GM21381 (cell line): ENCODE results near the gene MOB3B.

Source experiments
- ATAC-seq: cut with Tn5 transposase; IDR thresholded peaks from one replicate; pipeline ENCODE4 v1.9.1; 2021; ENCODE audit warnings: mild to moderate bottlenecking, moderate library complexity; ENCODE audit not compliant: unreplicated experiment

MOB3B gene

DNA sequence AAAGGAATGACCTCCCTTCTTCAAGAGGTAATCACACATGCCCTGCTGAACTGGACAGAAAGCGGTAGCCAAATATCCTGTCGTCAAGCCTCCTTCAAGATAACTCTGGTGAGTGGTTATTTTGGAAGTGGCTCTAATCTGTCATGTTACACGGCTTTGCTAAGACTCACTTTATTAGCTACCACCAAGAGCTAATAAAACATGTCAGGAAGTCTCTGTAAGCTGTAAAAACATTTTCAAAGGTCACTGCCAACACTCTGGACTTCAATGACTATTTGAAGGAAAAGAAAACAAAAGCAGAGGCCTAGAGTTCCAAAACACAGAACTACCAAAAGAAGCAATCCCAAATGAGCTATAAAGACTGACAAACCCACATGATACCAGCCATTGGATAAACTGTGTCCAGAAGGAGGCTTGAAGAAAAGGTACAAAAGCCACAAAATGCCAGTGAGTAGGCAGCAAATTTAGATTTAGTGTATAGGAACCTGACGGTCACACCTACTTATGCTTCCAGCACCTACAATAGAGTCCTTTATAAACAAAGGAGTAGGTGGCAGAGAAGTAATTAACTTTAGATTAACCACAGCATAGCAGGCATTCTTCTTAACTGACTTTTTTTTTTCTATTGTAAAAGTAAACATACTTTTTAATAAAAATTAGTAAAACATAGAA lies 135.3 kb downstream of the MOB3B start:
- no peak for ATAC-seq

DNA sequence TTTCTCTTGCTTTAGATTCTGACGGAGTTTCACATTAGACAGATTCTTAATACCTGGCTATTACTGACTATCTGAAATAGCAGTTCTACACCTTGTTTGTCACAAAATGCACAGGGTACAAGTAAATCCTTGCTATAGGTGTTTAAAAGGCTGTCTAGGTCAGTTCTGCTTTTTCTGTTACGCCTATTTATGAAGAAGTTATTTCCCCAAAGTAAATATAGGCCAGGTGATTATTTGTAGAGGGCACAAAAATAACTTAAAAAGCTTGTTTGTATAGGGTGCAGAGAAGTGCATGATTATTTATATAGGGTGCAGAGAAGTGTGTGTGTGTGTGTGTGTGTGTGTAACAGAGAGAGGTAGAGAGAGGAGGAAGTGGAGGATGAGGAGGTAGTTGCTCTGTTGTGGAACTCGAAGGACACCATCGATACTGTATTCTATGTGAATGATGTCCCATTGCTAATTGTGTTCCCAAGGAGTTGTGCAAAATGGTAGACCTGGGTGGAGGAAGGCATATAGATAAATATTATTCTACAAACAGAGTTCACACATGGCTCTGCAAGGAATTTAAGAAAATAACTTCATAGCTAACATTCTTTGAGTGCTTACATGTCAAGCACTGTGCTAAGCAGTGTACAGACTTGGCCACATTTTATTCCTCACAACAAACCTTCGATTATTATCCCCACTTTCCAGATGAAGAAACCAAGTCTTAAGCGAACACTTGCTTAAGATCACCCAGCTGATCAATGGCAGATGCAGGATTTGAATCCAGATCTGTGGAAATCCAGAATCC lies 136.4 kb downstream of the MOB3B start:
- ATAC-seq = no peak

DNA sequence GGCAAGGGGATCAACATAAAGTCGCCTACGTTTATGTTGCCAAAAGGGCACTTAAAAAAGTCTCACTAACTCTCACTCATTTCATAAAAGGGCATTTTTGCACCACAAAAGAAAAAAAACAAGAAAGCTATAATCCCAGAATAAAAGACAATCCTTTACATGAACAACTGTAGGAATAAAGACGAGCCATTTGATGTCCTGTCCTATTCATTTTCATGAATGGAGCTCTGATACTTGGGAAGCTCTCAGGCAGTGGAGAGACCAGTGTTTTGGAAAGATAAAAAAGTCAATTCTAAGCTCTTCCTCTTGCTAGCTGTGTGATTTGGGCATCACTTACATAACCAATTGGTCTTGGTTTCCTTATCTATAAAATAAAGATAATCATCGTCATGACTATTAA lies 137.2 kb downstream of the MOB3B start:
- ATAC-seq = no peak

DNA sequence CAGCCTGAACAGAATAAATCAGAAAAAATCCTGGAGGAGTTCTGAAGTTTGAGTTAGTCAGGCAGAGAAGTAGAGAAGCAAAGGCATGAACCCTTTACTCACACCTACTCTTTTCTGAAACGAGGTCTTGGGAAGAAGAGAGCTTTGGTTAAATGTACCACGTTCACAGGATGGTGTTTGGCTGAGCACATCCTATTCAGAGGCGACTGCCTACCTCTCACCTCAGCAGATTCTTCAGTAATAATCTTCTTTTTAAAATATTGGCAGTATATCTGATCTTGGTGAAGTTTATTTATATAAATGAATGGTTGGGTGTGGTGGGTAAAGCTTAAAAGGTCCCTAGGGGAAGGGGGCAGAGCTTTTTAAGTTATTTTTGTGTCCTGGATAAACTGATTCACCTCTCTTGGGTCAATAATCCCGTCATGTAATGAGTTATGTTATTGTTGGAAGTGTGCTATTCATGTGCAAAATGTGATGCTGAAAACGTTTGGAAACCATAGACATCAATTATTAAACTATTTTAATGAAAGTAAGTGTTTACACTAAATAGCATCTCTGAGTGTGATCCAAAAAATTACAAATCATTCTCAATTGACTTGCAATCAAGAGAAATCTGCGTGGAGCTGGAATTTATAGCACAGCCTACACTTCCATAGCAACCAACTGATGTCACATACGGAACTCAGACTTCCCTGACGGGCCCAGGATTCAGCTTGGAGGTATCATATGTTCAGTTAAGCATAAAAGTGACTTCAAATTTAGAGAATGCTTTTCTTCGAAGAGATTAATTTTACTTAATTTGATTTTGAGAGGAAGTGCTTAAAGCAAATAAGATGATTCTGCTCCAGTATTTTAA lies 138.3 kb downstream of the MOB3B start:
- no peak for ATAC-seq

DNA sequence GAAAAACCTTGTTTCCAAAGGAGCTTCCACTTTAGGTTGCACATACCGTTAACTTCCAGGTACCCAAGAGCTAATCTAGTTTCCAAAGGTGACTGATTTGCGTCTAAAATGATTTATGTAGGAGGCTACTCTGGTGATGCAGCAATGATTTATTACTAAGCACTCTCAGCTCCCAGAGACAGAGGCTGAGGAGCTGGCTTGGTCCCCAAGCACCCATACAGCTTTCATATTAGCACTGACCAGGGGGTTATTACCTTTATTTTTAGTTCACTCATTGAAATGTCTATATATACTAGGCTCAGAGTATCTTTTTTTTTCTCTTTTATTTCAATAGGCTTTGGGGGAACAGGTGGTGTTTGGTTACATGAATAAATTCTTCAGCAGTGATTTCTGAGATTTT lies 141.5 kb downstream of the MOB3B start:
- no peak for ATAC-seq

DNA sequence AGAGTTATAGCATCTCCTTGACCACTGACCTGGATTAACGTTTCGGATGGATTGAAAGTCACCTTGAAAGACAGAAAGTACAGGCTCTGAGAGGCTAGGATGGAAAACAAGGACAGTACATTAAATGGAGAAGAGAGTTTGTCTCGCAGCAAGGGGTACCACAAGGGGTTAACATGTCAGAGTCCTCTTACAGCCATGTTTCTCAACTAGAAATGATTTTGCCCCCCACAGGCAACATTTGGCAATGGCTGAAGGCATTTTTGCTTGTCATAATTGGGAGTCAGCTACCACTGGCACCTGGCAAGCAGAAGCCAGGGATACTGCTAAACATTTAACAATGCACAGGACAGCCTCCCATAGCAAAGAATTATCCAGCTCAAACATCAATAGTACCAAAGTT lies 141.9 kb downstream of the MOB3B start:
- no peak for ATAC-seq

DNA sequence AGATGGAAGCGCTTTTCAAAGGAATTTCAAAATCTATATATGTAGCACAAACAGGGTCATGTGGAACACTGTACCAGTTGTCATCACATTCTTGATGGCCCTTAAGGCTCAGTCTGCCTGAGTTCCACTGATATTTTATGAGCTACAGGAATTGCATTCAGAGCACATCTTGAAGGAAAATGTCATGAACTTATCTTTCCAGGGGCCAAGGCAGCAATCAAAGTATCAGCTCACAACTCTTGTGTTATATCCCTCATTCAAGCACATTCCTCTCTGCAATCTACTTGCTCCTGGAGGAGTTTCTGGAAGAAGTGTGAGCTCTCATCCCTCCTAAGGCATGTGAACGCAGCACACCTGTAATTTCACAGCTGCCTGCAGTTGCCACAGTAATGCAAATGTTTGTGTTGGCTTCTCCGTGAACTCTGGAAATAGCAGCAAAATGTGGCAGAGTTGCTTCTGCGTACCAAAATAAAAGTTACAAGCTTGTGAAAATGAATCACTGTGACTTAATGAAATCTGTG lies 143.0 kb downstream of the MOB3B start:
- ATAC-seq = no peak

DNA sequence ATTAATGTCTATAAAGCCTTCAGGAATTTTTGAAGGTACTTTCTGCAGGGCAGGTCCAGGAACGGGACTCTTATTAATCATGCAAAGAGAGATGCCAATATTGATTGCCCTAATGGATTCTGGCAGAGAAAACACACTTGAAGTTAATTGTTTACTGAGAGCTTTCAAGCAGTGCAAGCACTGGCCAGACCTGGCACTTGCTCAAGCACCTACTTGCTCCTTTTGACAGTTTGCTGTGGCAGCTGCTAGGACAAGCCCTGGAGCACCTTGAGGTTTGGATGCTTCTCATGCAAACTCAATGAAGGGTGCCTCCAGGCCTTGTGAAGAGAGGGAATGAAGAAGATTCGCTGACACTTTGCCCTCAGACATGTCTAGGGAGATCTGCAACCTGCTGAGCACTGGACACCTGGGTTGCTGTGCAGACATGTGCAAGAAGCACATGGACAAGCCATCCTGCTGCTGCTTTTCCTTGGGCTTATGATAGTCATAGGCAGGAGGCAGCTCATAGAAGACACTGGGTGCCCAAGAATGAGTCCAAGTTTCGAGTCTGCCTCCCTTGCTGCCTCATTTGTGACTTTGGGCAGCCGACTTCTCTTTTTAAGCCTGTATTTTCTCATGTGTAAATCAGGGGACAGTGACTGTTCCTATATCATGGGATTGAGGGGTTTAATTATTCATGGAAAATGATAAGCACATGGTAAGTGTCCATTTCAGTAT lies 143.8 kb downstream of the MOB3B start:
- ATAC-seq = no peak

DNA sequence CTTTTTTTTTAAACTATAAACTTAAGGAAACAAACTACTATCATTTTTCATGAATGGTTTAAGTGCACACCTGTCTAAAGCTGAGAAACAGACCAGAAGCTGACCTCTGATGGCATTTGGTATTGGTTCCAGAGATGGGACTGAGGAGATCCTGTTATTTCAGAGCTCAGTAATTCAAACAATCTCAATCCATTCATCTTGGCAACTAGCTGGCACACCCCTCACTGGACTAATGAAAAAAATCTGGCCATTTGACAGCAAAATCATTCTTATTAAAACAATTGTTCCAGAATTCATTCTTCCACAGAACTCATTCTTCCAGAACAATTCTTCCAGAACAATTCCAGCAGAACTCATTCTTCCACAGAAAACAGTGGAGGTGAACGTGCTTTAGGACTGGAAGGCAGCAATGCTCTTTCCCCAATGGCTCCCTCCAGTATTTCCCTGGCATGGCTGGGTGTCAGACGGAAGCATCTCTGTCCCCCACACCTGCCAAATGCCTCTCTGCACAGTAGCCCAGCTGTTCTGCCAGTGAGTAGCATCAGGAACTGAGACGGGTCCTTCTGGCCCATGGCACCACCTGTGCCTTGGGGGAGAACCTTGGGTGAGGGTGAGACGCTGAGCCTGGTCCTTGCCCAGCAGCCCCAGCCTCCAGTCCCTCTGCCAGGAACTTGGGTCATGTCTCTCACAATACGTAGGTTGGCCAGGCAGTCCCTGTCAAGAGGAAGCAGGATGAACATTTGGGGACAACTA lies 145.2 kb downstream of the MOB3B start:
- ATAC-seq = no peak

DNA sequence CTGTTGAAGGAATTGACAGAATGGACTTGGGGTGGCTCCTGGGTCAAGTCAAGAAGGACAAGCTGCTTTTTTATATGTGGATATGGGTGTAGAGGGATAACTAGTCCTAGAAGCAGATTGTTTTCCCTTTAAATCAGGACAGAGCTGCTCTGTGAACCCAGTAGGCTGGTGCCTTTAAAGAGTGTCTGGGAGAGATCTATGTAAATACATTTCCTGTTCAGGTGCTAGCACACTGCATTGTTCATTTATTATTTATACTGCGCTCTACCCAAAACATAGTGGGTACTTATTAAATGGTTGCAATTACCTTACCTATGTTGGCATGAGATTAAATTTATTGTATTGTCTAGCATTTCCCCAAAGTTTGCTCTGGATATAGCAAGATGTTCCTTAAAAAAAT lies 146.1 kb downstream of the MOB3B start:
- ATAC-seq = no peak

DNA sequence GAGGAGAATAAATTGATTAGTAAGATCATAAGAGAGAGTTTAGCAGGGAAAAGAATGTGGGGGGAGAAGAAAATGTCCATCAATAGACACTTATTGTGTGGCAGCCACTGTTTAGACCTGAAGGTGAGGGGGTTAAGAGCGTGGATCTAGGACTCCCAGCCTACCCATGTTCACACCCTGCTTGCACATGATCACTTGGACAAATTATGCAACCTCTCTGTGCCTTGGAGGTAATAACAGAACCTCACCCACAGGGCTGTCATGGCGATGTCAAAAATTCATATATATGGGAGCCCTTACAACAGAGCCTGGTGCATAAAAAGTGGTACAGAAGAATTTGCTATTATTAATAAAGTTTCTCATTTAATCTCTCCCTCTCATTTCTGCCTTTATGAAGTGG lies 146.6 kb downstream of the MOB3B start:
- no peak for ATAC-seq

DNA sequence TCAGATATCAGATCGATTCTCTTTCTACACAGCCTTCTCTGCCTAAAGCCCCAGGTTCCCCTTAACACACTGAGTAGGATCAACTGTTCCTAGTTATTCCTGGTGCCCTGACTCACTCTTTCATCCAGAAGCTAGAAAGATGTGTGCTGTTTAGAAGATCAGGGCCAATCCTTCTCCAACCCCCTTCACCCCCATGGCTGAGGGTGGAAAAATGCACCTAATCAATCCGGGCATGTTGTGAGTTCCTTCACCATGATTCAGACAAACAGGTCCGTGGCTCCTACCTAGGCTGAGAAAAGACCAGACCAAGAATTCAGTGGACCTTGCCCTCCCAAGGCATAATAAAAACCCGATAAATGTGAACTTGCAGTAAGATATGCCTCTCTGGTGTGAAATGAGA lies 147.3 kb downstream of the MOB3B start:
- no peak for ATAC-seq

DNA sequence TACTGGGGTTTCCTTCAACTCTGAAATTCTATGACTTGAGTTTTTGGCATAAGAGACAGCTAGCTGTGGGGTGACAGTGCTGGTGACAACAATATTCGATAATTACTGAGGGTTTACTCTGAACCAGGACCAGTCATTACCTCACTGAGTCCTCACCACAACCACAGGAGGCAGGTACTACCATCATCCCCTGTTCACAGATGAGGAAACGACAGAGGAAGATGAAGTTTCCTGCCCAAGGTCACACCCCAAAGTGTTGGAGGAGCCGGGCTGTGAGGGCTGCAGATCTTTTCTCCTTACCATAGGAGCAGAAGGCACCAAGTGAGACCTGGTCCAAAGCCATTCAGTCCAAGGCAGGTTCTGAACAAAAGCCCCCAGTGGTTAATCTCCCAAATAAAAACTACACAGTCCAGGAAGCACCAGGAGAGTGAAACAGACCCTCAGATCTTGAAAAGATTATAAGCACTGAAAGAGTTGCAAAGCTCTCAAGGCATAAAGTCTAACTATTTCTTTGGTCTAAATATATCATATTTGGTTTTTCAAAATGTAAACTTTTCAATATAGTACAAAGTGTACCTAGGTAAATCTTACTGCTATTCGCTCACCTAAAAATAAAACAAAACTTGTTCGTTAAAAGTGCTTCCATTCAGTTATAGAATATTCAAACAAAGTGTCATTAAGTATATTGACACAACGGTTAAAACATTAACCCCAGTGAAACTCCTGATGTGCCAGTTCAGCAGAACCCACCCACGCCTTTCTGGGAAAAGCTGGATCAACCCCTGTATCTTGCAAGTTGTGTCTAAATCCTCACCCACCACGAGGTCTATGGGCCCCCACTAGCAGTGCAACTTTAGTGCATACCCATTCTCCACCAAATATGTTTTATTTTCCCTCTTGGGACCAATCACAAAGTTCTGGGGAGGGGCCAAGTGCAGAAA lies 150.0 kb downstream of the MOB3B start:
- peak; percentile 44 for ATAC-seq

DNA sequence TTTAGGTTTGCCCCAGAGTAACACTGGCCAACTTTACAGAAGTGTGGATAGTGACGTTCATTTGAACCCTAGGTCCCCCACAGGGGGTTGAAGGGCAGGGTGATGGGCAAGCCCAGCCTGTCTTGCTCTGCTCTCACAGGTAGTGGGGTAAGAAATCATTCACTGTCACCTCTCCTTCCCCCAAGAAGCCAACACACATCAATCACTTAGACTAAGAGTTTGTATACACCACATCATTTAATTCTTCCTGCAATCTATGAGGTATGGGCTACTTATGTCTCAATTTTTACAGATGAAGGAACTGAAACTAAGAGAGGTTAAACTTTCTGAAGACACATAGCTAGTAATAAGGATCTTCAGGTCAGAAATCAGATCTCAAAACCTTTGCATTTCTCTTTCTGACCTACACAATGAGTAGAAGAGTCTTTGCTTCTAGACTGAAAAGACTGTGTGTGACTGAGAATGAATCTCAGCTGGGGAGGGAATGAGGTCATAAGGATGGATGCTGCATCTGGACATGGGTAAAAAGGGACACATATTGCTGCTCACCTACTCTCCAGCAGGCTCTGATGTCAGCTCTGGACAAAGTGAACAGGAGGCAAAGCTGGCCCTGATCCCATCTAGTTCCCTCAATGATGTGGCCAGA lies 151.7 kb downstream of the MOB3B start:
- ATAC-seq = peak; percentile 81

DNA sequence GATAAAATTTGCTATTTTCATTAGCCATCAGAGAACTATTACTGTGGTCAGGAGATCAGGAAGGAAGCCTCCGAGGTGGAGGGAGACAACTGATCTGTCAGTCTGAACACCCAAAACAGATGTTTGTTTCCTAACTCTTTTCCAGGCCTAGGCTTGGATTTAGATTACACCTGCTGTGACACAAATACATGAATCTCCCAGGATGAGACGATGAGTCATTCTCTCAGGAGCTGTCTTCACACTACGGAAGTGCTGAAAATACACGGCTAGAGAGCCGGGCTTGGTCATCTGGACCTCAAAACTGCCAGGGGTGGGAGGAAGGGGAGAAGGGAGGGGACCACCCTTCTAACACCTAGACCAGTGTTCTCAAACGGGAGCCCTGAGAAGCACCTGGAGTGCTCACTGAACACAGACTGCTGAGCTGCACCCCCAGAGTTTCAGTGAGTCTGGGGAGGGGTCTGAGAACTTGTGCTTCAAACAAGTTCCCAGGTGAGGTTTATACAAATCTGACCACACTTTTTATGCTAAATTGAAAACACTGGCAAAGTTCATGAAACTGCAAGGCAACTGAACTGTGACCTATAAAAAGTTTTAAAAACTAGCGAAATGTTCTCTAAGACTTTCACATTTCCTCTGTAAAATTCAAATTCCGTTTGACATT lies 152.3 kb downstream of the MOB3B start:
- ATAC-seq = peak; percentile 26

DNA sequence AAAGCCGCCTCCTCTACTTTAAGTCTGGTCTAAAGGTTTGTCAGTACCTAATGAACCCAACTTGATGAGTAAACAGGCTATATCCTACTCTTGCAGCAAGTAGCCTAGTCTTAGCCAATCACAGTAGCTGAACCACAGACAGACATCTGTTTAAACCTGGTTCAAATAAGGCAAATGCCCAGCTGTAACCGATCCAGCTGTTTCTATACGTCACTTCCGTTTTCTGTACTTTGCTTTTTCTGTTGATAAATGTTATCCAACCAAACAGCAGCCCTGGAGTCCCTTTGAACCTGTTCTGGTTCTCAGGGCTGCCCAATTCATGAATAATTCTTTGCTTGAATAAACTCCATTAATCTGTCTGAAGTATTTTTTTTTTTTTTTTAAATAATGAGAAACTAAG lies 155.8 kb downstream of the MOB3B start:
- no peak for ATAC-seq

DNA sequence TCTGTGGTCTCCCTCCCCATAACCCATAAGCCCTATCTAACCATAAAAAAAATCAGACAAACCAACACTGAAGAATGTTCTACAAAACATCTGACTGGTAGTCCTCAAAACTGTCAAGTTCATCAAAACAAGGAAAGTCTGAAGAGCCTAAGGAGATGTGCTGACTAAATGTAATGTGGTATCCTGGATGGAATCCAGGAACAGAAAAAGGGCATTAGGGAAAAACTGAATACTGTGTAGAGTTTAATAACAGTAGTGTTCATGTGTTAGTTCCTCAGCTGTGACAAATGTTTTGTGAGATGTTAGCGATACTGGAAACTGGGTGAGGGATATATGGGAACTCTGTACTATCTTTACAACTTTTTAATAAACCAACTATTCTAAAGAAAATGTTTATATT lies 157.0 kb downstream of the MOB3B start:
- ATAC-seq = no peak

DNA sequence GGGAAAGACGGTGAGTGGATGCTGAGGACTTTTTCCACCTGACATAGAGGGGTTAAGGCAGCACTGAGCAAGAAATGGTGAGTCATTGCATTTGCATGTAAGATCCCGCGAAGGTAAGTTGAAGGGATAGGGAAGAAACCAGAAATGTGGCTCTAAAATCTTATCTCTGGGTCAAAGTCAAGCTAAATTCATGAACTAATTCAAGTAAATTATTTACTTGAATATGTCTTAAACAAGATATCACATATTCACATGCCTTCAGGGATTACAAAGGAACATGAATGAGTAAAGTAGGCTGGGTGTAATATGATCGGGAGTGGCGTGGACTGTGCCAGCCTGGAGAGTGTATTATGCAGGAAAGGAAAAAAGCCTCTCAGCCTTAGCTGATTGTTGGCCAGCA lies 158.2 kb downstream of the MOB3B start:
- ATAC-seq = no peak
